ENCODE measurements around the gene DOK1.

The DOK1 gene

GRCh38 chr2:74602586-74603281 lies 48.2 kb downstream of the DOK1 start:
- DNase-seq (ENCODE audit: low read depth in 2 of 2), result no peak

GRCh38 chr2:74603282-74604000 lies 48.9 kb downstream of the DOK1 start:
- no peak for DNase-seq (ENCODE audit: low read depth in 2 of 2)

- DNase-seq (ENCODE audit: low read depth in 2 of 2), result no peak
Observed at GRCh38 chr2:74606927-74607326, 52.4 kb downstream of the DOK1 start.

Data from stimulated activated CD8-positive, alpha-beta memory T cell treated with anti-CD3 and anti-CD28 coated beads, Interleukin-15, amount 100 ng/mL, for 48 hours (primary cell).